Stimulated activated CD4-positive, alpha-beta T cell treated with anti-CD3 and anti-CD28 coated beads, Interleukin-1b, Interleukin-23, amount 100 ng/mL, for 24 hours (primary cell): ENCODE data around the gene RNF40.
A peak's percentile ranks its signal among the peaks of the same experiment; 100 is the strongest.
"Not testable (repeated sequence)": the region's sequence is repeated elsewhere in the genome, so short reads cannot be mapped to it uniquely, and the experiment has no call there.

ENCODE experiments used
- DNase-seq, 4 experiments: peaks; one replicate each; pipeline ENCODE4 v3.0.0-alpha.2; 2020; ENCODE audit warnings: low read depth in 4 of 4, low spot score in 1 of 4

RNF40 gene

DNA sequence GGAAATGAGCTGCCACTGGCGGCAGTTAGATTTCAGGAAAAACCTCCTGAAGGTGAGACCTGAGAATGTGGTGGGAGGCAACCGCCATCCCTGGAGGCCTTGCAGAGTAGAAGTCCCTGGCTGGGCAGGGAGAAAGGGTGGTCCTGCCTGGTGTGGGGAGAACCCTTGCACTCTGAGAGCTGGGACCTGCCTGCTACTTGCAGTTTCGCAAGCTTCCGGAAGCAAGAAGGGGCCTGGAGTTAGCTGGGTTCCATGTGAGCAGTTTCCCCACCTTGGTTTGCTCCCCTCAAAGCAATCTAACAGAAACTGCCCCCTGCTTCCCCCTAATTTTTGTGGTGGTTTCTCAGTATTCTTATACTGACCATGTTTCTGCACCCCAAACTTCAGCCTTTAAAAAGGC, 18.4 kb downstream of the RNF40 start:
- DNase-seq = no peak

DNA sequence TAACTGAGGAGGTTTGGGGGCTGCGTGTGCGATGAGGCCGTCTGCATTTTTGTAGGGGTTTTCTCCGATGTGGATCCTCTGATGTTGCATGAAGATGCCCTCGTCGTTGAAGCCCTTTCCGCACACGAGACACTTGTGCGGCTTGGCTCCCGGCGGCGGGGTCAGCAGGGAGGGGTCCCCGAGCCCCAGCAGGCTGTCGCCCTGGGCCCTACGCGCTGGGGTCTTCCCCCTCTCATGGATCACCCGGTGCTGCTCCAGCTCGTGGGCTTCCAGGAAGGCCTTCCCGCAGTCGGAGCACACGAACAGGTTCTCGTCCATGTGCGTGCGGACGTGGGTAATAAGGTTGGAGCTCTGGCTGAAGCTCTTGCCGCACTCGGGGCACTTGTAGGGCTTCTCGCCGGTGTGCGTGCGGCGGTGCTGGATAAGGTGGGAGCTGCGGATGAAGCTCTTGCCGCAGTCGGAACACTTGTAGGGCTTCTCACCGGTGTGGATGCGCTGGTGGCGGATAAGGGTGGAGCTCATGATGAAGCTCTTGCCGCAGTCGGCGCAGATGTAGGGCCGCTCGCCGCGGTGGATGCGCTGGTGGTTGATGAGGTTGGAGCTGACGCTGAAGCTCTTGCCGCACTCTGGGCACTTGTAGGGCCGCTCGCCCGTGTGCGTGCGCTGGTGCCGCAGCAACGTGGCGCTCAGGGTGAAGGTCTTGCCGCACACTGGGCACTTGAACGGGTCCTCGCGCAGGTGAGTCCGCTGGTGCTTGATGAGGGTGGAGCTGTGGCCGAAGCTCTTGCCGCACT, 20.6 kb downstream of the RNF40 start:
- DNase-seq = no peak

DNA sequence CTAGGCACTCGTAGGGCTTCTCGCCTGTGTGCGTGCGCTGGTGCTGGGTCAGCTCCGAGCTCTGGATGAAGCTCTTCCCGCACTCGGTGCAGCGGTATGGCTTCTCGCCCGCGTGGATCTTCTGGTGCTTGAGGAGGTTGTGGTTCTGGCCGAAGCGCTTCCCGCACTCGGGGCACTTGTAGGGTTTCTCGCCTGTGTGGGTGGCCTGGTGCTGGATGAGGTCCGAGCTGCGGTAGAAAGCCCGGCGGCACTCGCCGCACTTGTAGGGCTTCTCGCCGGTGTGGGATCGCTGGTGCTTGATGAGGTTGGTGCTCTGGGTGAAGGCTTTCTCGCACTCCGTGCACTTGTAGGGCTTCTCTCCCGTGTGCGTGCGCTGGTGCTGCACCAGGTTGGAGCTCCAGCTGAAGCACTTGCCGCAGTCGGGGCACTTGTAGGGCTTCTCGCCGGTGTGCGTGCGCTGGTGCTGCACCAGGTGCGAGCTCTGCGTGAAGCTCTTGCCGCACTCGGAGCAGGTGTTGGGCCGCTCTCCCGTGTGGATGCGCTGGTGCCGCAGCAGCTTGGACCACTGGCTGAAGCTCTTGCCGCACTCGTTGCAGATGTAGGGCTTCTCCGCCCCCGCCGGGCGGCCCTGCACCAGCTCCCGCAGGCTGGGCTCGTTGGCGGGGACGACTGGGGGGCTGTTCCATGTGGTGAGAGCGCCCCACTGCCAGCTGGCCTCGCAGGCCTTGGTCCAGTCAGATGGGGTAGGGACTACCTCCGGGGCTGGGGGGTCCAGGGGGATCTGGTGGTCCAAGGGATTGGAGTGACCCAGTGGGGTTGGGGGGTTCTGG, 21.4 kb downstream of the RNF40 start:
- no peak for DNase-seq

DNA sequence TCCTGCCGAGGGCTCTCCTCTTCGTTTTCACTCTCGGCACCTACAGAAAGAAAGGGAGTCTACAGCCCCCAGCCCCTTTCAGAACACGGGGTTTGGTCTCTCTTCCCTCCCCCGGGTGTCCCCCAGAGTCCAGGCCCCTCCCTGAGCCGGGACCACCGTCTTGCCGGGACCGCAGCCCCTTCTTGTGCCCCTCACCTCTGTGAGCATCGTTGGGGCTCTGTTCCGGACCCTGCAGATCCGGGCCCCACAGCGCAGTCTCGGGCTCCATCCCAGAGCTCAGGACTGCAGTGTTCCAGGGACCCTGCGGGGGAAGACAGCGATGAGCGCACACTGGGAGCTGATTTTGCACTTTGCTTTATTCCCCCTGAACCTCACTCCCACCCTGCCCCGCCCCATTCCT, 22.1 kb downstream of the RNF40 start:
- DNase-seq = no peak

DNA sequence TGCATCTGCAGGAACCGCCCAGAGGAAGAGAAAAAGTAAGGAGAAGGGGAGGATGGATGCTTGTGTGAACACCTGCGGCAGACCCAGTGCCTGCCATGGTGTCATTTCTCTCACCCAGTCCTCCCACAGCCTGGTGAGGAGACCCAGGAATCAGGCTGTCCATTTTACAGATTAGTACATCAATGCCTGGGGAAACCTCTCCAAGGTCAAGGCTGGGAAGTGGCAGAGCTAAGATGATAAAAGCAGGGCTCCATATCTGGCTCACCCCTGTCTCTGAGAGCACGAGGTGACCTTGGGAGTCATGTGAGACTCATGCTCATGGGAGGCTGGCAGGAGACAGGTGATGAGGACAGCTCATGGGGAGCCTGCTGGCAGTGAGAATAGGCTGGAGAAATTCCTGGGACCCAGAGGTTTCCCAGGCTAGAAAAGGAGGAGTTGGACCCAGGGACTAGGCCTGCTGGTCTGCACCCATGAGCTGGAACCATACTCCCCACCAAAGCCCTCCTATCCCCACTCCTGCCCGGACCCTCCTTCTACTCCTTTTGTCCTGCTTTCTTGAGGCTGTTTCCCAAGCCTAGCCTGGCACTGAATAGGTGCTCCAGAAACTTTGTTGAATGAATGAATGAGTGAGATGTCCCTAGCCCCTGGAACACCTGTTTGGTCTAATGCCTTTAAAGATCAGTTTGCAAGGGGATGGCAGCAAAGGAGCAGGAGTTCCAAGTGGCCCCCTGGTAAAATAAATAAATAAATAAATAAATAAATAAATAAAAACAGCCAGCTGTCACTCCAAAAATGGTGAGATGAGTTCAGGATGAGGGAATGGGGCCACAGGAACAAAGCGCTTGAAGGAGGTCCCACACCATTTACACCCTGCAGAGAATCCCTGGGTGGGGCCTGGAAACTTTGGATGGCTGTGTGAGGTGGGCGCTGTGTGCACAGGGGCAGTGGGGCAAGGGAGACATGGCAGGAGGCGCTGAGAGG, 23.3 kb downstream of the RNF40 start:
- no peak for DNase-seq

DNA sequence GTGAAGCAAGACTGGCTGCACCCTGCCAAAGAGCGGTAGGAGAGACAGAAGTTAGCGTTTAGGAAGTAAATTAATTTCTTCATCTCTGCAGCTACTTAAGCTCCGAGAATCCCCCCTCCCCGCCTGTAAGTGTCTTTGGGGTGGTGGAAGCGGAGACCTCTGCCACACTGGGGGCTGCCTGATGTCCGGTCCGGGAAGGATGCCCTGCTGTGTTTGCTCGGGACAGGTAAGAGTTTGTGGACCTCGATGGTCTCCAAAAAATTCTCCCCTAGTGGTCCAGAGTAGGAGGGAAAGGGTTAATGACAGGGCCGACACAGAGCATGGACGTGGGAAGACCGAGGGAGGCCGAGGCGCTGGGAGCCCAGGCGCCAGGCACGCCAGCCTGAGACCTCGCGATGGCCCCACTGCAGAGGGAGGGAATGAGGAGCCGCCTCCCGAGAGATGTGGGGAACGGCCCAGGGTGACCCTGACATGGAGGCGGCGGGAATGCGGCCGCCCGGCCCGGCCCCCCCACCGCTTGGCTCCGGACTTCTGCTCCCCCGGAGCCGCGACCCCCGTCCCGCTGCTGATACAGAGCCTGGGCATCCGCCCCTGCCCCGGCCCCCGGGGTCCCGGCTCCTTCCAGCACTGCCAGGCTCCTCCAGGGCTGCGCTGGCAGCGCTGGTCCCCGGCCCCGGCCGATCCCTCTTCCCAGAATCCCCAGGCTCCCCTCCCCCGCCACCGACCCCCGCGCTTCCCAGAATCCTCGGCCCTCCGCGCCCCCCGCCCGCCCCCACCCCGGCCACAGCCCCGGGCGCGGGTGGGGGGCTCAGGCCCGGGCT, 24.2 kb downstream of the RNF40 start:
- DNase-seq = peak in 1 of 4 experiments; percentile 9

DNA sequence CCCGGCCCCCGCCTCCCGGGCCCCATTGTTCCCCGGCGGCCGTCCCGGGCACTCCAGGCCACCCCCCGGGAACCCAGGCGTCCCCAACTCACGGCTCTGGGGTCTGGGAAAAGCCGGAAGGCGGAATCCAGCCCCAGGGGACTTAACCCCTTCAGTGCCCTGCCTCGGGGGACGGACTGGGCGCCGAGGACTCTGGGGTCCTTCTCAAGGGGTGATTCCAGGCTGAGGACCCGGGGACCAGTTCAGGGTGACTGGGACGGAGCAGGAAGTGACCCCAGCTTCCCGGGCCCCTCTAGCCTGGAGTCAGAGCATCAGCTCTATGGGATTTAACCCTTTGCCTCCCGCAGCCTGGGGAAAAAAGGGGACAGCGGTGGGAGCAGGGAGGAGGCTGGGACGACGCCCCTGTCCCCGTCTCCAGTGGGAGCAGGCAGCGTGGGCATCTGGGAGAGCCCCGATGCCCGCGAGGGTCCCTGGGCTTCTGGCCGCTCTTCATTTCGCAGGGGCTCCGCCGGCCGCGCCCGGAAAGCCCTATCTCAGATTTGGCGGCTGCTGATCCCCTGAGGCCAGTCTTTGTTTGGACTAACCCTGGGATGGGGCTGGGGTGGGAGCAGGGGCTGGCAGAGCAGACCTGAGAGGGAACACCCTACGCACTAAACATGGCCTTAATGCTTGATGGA, 25.0 kb downstream of the RNF40 start, which contains the start of gene ZNF629:
Gene ZNF629, minus strand, starts transcription at position 270 of the 677 bp plus-strand sequence. CDS start 2,723 bp downstream, outside the sequence.
- peak in 1 of 4 experiments; percentile 11 for DNase-seq

DNA sequence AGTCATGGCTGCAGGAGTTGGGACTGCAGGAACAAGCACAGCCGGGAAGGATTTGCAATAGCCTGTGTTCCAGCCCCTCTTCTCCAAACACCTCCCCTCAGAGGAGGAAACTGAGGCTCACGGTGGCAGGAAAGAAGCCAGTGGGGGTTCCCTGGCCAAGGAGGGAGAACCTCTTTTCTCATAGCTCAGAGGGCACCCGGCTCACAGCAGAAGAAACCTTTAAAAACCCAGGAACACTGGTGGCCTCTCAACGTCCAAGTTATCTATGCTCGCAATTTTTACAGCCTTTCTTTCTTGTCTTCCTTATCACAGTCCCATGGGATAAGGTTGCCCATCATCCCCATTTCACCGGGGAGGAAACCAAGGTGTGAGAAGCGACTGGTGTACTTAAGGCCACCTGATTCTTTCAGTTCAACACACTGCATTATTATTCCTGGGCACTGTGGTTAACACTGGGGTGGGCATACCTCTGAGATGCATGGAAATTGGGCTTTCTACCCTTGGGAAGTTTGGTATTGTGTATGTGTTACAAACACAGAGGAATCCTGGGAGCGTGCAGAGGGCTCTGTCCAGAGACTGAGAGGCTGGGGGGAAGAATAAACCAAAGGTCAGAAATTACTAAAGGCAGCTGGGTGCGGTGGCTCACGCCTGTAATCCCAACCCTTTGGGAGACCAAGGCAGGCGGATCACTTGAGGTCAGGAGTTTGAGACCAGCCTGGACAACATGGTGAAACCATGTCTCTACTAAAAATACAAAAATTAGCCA, 25.7 kb downstream of the RNF40 start:
- no peak for DNase-seq

DNA sequence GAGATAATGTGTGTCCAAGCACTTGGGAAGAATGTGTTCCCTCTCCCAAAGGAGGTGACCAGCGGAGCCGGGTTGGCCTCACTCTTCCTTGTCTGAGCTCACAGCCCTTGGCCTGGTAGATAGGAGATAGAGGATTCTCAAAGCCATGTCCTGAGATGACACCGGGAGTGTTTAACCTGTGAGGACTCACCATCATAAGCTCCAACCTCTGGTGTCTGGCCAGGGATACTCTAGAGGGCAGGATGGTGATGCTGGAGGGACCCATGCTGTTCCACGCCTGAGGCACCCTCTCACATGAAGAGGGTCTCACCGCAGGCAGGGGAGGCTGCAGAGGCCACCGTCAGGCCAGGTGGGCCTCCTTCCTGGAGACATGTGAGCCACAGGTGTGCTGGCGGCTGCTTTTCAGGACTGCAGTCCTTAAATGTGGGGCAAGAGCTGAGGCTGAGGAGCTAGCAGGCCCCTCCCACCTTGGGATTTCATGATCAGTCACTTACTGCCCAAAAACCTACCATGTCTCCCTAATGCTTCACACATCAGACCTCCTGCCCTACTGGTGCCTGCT, 31.5 kb downstream of the RNF40 start:
- DNase-seq = no peak

DNA sequence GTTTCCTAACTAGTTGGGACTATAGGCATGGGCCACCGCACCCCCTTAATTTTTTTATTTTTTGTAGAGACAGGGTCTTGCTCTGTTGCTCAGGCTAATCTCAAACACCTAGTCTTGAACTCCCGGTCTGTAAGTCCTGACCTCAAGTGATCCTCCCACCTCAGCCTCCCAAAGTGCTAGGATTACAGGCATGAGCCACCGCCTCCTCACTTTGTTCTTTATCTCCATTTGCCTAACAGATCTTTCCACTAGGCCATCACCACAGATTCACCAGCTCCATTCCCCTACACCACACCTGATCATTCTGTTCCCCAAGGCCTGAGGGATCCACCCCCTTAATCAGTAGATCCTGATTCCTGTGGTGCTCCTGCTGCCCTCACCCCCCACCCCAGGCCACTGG, 32.5 kb downstream of the RNF40 start:
- no peak for DNase-seq

DNA sequence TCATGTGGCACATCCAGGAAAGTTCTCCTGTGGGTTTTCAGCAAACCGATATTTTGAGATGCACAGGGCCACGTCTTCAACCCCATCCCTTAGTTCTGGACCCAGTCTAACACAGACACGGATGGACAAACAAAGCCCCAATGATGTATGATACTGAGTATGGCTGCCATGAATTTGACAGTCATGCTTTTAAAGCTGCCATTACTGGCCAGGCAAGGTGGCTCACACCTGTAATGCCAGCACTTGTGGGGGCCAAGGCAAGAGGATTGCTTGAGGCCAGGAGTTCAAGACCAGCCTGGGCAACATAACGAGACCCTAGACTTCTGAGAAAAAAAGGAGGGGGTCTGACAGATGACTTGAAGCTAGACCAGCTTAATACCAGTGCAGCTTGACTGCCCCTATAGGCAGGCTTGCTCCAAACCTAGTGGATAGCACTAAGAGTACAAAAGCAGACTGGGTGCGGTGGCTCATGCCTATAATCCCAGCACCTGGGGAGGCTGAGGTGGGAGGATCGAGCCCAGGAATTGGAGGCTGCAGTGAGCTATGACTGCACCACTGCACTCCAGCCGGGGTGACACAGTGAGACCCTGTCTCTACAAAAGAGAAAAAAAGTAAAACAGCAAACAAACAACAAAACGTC, 35.7 kb downstream of the RNF40 start:
- DNase-seq = no peak

DNA sequence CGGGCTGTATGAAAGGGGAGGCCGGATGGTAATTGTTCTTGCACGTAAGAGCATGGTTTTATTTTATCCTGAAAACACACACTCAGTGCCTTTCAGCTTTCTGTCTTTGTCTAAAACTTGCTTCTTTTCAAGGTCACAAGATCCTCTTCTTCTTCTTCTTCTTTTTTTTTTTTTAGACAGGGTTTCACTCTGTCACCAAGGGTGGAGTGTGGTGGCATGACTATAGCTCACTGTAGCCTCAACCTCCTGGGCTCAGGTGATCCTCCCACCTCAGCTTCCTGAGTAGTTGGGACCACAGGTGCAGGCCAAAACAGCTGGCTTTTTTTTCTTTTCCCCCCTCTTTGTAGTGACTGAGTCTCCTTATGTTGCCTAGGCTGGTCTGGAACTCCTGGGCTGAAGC, 40.8 kb downstream of the RNF40 start:
- DNase-seq = no peak

DNA sequence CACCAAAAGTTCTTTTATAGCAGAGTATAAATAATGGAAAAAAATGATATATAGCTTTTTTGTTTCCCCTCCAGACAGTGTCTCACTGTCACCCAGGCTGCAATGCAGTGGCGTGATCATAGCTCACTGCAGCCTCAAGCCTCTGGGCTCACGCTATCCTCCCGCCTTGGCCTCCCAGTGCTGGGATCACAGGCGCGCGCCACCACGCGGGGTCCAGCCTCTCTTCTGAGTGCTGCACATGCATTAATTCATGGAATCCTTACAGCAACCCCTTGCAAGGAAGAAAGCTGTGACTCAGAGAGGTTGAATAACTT, 42.9 kb downstream of the RNF40 start:
- DNase-seq = peak in 1 of 4 experiments; percentile 6

DNA sequence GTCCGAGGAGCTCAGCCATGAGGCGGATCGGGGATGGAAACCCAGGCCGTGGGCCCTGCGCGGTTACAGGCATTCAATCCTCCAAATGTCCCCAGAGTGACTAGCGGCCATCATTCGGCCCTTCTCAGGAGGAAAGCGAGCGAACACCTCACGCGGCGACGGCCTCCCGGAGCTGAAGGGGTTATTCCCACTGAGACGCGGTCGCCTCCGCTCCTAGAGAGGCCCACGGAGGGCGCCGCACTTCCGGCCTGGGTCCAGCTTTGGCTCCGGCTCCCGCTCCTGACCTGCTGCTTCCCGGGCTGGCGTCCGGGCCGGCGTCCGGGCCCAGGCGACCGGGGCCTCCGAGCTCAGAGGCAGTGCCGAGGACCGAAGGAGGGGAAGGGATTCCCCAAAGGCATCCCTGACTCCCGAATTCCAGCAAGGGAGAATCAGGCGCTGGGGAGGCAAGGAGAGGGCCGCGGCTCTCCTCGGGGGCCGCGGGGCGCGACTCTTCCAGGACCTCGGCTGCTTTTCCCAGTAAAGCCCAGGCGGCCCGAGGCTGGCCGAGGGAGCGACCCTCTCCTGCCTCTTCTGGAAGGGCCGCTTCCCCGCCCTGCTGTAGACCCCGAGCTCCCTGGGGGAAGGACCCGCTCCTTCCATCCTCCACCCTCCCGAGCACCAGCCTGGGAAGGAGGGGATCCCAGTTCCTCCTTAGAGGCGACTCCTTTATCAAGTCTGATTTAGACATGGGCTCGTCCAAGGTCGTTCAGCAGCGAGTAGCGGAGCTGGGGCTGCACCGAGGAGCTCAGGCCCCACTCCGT, 43.4 kb downstream of the RNF40 start:
- peak; percentile 16 to 47 (median 36) for DNase-seq

DNA sequence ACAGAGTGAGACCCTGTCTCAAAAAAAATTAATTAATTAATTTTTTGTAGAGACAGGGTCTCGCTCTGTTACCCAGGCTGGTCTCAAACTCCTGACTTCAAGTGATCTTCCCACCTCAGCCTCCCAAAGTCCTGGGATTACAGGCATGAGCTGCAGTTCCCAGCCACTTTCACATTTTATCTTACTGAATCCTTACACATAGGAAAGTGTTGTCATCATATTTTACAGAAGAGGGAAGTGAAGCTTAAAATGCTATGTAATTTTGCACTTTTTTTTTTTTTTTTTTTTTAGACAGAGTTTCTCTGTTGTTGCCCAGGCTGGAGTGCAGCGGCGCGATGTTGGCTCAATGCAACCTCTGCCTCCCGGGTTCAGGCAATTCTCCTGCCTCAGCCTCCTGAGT, 46.0 kb downstream of the RNF40 start:
- DNase-seq = no peak

DNA sequence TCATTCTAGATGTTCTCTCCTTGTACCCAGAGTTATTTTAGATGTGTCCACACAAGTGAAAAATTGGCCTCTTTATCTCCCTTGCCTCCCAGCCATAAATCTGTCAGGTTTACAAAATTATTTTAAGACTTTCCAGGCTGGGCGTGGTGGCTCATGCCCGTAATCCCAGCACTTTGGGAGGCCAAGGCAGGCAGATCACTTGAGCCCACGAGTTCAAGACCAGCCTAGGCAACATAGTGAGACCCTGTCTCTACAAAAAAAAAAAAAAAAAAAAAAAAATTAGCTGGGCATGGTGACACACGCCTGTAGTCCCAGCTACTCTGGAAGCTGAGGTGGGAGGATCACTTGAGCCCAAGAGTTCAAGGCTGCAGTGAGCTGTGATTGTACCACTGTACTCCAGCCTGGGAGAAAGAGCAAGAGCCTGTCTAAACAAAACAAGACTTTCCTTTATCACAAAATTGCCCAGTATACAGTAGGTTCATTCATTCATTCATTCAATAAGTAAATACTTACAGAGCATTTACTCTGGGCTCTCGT, 46.8 kb downstream of the RNF40 start:
- DNase-seq = not testable (repeated sequence)

DNA sequence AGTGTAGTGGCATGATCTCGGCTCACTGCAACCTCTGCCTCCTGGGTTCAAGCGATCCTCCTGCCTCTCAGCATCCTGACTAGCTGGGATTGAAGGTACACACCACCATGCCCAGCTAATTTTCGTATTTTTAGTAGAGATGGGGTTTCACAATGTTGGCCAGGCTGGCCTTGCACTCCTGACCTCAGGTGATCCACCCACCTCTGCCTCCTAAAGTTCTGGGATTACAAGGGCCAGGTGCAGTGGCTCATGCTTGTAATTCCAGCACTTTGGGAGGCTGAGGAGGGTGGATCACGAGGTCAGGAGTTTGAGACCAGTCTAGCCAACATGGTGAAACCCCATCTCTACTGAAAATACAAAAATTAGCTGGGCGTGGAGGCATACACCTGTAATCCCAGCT, 47.6 kb downstream of the RNF40 start:
- DNase-seq = not testable (repeated sequence)
